ENCODE results near the gene PACSIN1. TPM values are rescaled to one million over a fixed set of nuclear protein-coding genes. Genes with fewer than 3 reads are reported as not detected.

The PACSIN1 gene
- total RNA-seq, 1 donor from 2014 or later, result not detected

DNA sequence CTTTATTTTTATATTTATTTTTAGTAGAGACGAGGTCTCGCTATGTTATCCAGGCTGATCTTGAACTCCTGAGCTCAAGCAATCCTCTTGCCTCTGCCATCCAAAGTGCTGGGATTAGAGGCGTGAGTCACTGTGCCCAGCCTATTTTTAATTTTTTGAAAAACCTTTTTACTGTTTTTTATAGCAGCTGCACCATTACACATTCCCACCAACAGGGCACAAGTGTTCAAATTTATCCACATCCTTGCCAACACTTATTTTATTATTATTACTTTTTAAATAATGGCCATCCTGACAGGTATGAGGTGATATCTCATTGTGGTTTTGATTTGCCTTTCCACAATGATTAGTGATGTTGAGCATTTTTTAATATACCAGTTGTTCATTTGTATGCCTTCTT is 42.5 kb downstream of the PACSIN1 start:
- Histone ChIP-seq H3K27me3 (ENCODE audit: low read depth) (no peaks in the 10 kb centered on the region), H3K4me3 (no peak overlapping the region), H3K4me1 (no peaks in the 10 kb centered on the region), H3K27ac (no peak overlapping the region), H3K36me3 (no peaks in the 10 kb centered on the region), H3K9me3 (peaks cover 5% of the 10 kb centered on the region)
- no peak for ATAC-seq
- DNase-seq, result no peak
- intact Hi-C loops (cut with DNase I), result no loop called here
- TF ChIP-seq, protein P1, sequence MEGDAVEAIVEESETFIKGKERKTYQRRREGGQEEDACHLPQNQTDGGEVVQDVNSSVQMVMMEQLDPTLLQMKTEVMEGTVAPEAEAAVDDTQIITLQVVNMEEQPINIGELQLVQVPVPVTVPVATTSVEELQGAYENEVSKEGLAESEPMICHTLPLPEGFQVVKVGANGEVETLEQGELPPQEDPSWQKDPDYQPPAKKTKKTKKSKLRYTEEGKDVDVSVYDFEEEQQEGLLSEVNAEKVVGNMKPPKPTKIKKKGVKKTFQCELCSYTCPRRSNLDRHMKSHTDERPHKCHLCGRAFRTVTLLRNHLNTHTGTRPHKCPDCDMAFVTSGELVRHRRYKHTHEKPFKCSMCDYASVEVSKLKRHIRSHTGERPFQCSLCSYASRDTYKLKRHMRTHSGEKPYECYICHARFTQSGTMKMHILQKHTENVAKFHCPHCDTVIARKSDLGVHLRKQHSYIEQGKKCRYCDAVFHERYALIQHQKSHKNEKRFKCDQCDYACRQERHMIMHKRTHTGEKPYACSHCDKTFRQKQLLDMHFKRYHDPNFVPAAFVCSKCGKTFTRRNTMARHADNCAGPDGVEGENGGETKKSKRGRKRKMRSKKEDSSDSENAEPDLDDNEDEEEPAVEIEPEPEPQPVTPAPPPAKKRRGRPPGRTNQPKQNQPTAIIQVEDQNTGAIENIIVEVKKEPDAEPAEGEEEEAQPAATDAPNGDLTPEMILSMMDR (IDR thresholded peaks at IDR 0.05), result no peak

DNA sequence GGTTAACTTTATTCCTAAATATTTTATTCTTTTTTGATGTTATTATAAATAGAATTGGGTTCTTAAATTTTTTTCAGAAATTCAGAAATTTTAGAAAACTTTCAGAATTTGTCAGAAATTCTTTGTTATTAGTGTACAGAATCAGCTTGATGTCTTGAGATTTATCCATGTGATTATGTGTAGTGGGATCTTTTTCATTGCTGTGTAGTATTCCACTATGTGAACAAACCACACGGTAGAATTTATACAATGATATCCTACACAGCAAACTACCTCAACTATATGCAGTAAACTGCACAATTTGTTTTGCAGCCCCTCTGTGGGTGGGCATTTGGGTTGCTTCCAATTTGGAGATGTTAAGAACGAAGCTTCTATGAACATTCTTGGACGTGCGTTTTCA is 43.9 kb downstream of the PACSIN1 start:
- intact Hi-C loops (cut with DNase I), result no loop called here
- Histone ChIP-seq H3K27ac (no peak overlapping the region), H3K36me3 (no peaks in the 10 kb centered on the region), H3K4me3 (no peak overlapping the region), H3K4me1 (no peaks in the 10 kb centered on the region), H3K9me3 (peaks cover 5% of the 10 kb centered on the region), H3K27me3 (ENCODE audit: low read depth) (peaks cover 3% of the 10 kb centered on the region)
- ATAC-seq (no peak), DNase-seq (no peak)
- TF ChIP-seq, protein P1 (IDR thresholded peaks at IDR 0.05), result no peak

DNA sequence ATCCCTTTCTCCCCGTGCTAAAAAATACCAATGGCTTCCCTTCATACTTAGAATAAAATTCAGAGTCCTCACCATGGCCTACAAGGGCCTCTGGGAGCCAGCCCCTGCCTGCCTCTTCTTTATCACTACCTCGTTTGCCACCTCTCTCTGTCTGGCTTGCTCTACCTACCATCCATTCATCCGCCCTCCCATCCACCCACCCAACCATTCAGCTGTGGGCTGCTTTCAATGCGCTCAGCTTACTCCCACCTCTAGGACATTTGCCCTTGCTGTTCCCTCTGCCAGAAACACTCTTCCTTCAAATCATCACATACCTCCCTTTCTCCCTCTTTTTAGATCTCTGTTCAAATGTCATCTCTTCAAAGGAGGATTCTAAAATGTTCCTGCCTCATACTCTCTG is 44.4 kb downstream of the PACSIN1 start:
- no peaks in the 10 kb centered on the region for H3K36me3 ChIP-seq
- no peaks in the 10 kb centered on the region for H3K4me1 ChIP-seq
- no peak overlapping the region for H3K27ac ChIP-seq
- H3K9me3 ChIP-seq, result peaks cover 5% of the 10 kb centered on the region
- intact Hi-C loops (cut with DNase I), result no loop called here
- peak; percentile 6 for DNase-seq
- H3K4me3 ChIP-seq, result no peak overlapping the region
- no peak for ATAC-seq
- H3K27me3 ChIP-seq (ENCODE audit: low read depth), result peaks cover 8% of the 10 kb centered on the region
- TF ChIP-seq, protein P1 (IDR thresholded peaks at IDR 0.05), result no peak

DNA sequence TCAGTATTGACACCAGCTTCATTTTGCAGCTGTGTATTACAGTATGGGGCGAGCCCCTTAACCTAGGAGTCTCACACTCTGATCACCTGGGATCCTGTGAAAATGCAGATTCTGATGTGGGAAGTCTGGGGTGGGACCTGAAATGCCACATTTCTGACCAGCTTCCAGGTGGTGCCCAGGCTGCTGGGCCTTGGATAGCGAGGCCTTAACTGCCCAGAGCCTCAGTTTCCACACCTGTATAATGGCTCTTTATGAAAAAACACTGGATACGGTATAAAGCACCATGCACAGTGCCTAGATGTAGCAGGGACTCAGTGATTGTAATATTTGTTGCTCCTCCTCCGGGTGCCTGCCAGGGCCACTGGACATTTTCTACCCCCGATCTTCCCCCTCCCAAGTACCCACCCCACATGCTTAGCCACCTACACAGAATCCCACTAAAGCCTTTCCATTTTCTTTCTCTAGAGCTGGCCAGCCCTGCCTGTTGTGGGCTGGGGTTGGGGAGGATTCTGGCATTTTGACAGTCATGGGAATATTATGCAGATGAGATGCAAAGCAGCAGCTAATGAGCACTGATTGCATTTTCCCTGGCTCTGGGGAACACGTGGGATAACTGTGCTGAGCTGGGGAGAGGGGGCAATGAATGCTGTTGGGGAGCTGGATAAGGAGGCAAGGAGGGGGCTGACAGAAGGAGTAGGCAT is 45.5 kb downstream of the PACSIN1 start:
- intact Hi-C loops (cut with DNase I), result no loop called here
- Histone ChIP-seq H3K27me3 (ENCODE audit: low read depth) (peaks cover 16% of the 10 kb centered on the region), H3K27ac (no peak overlapping the region), H3K9me3 (peaks cover 5% of the 10 kb centered on the region), H3K36me3 (no peaks in the 10 kb centered on the region), H3K4me3 (no peak overlapping the region), H3K4me1 (no peaks in the 10 kb centered on the region)
- ATAC-seq (no peak), DNase-seq (peak; percentile 1)
- TF ChIP-seq, protein P1 (IDR thresholded peaks at IDR 0.05), result no peak

DNA sequence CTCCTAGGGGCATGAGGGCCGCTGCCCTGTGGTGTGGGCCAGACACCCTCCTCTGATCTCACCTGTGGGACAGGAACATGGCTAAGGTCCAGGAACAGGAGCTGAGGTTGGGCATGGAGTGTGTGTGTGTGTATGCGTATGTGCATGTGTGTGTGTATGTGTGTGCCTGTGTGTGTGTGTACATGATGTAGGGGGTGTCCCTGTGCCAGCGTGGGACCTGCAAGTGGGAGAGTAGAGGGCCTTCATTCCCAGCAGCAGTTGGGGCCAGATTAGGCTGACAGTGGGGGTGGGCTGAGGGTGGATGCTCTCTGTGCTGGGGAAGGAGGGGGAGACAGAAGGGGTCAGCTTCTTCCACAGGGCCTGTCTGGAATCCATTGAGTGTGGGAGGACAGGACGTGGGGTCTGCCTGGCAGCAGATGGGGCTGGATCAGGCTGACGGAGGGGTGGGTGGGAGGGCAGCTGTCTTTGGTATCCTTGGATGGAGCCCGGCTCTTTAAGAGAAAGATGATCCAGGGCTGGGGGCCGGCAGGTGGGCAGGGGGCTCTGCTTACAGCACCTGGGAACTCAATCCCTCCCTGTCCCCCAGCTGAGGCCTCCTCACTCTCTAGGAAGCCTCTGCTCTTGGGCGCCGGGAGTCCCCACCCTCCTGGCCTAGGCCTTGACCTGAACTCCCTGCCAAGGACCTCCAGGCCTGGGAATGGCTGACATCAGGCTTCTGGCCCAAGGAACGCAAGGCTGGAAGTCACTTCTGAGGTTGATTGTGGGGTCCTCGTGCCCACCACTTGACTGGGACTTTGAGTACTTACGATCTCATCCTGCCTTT is 46.2 kb downstream of the PACSIN1 start:
- Histone ChIP-seq H3K27ac (no peak overlapping the region), H3K27me3 (ENCODE audit: low read depth) (peaks cover 23% of the 10 kb centered on the region), H3K4me1 (no peaks in the 10 kb centered on the region), H3K9me3 (peaks cover 5% of the 10 kb centered on the region), H3K4me3 (no peak overlapping the region), H3K36me3 (no peaks in the 10 kb centered on the region)
- TF ChIP-seq, protein P1 (IDR thresholded peaks at IDR 0.05), result no peak
- intact Hi-C loops (cut with DNase I), result no loop called here
- ATAC-seq, result no peak
- DNase-seq, result peak; percentile 21

Data from lower lobe of right lung (tissue), 2 donors.